ENCODE results near the gene PPP1R1B. TPM values are rescaled to one million over a fixed set of nuclear protein-coding genes. Genes with fewer than 3 reads are reported as not detected.

The PPP1R1B gene
- total and polyA plus RNA-seq, 2 donors from 2014 or later, result 22.9 to 31.1 TPM

- Histone ChIP-seq H3K4me3 (ENCODE audit: low read length in 3 of 3) (no peak overlapping the region), H3K36me3 (ENCODE audit: control insufficient read depth in 2 of 3, insufficient read depth in 3 of 3, low read length in 3 of 3) (no peaks in the 10 kb centered on the region), H3K9ac (ENCODE audit: low read length in 3 of 3) (no peak overlapping the region), H3K4me1 (ENCODE audit: control insufficient read depth in 2 of 3, insufficient read depth in 2 of 3, low read depth in 1 of 3, low read length in 3 of 3) (no peaks in the 10 kb centered on the region), H3K27ac (ENCODE audit: low read depth in 2 of 2, low read length in 2 of 2) (no peak overlapping the region), H3K27me3 (ENCODE audit: control insufficient read depth, insufficient read depth, low read length) (peaks cover 67% of the 10 kb centered on the region), H3K9me3 (ENCODE audit: control insufficient read depth in 2 of 3, insufficient read depth in 1 of 3, low read length in 3 of 3) (no peaks in the 10 kb centered on the region)
- DNase-seq, result peak in 1 of 5 donors; percentile 45
- TF ChIP-seq, protein P1, sequence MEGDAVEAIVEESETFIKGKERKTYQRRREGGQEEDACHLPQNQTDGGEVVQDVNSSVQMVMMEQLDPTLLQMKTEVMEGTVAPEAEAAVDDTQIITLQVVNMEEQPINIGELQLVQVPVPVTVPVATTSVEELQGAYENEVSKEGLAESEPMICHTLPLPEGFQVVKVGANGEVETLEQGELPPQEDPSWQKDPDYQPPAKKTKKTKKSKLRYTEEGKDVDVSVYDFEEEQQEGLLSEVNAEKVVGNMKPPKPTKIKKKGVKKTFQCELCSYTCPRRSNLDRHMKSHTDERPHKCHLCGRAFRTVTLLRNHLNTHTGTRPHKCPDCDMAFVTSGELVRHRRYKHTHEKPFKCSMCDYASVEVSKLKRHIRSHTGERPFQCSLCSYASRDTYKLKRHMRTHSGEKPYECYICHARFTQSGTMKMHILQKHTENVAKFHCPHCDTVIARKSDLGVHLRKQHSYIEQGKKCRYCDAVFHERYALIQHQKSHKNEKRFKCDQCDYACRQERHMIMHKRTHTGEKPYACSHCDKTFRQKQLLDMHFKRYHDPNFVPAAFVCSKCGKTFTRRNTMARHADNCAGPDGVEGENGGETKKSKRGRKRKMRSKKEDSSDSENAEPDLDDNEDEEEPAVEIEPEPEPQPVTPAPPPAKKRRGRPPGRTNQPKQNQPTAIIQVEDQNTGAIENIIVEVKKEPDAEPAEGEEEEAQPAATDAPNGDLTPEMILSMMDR (IDR thresholded peaks at IDR 0.05; ENCODE audit: borderline replicate concordance, extremely low read depth, insufficient read depth), result no peak
- FAIRE-seq, result no peak
- intact Hi-C loops (cut with DNase I), result no loop called here
These were observed 28.7 kb upstream of the PPP1R1B start for GRCh38 chr17:39598047-39598481.

GRCh38 chr17:39598630-39599003, 28.1 kb upstream of the PPP1R1B start:
- TF ChIP-seq, protein P1 (IDR thresholded peaks at IDR 0.05; ENCODE audit: borderline replicate concordance, extremely low read depth, insufficient read depth), result no peak
- Histone ChIP-seq H3K27ac (ENCODE audit: low read depth in 2 of 2, low read length in 2 of 2) (no peak overlapping the region), H3K4me3 (ENCODE audit: low read length in 3 of 3) (no peak overlapping the region), H3K27me3 (ENCODE audit: control insufficient read depth, insufficient read depth, low read length) (peaks cover 67% of the 10 kb centered on the region), H3K9me3 (ENCODE audit: control insufficient read depth in 2 of 3, insufficient read depth in 1 of 3, low read length in 3 of 3) (no peaks in the 10 kb centered on the region), H3K36me3 (ENCODE audit: control insufficient read depth in 2 of 3, insufficient read depth in 3 of 3, low read length in 3 of 3) (no peaks in the 10 kb centered on the region), H3K4me1 (ENCODE audit: control insufficient read depth in 2 of 3, insufficient read depth in 2 of 3, low read depth in 1 of 3, low read length in 3 of 3) (no peaks in the 10 kb centered on the region), H3K9ac (ENCODE audit: low read length in 3 of 3) (no peak overlapping the region)
- no peak for DNase-seq
- no peak for FAIRE-seq
- intact Hi-C loops (cut with DNase I), result no loop called here

DNA sequence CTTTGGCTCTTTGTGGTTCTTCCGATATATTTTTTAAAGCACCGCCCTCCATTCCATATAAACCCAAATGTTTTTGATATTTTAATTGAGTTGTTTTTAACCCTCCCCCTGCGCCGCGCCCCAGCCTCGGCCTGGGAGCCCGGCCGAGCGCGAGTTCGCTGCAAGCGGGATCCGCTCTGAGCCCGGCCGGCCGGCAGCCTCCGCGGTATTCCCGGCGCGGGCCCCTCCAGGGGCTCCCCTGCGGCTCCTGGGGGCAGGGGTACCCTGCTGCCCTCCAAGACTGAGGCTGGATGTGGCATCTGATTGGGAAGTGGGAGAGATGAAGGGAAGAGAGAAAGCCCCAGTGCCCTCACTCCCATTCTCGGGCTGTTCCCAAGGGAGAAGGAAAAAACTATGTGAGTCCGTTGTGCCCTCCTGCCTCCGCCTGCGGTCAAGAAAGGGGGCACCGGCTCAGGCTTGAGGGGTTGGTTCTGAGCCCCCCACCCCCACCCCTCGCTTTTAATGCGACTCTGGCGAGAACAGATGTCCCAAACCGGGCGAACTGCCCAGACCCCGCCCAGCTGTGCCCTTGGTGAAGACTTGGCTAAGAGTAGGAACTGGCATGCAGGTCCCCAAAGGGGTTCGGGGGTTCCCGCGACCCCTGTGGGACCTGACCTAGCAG, 27.6 kb upstream of the PPP1R1B start:
- Histone ChIP-seq H3K36me3 (ENCODE audit: control insufficient read depth in 2 of 3, insufficient read depth in 3 of 3, low read length in 3 of 3) (no peaks in the 10 kb centered on the region), H3K4me1 (ENCODE audit: control insufficient read depth in 2 of 3, insufficient read depth in 2 of 3, low read depth in 1 of 3, low read length in 3 of 3) (no peaks in the 10 kb centered on the region), H3K27ac (ENCODE audit: low read depth in 2 of 2, low read length in 2 of 2) (no peak overlapping the region), H3K27me3 (ENCODE audit: control insufficient read depth, insufficient read depth, low read length) (peaks cover 69% of the 10 kb centered on the region), H3K9ac (ENCODE audit: low read length in 3 of 3) (no peak overlapping the region), H3K4me3 (ENCODE audit: low read length in 3 of 3) (no peak overlapping the region), H3K9me3 (ENCODE audit: control insufficient read depth in 2 of 3, insufficient read depth in 1 of 3, low read length in 3 of 3) (no peaks in the 10 kb centered on the region)
- intact Hi-C loops (cut with DNase I), result no loop called here
- no peak for FAIRE-seq
- no peak for DNase-seq
- TF ChIP-seq, protein P1 (IDR thresholded peaks at IDR 0.05; ENCODE audit: borderline replicate concordance, extremely low read depth, insufficient read depth), result no peak
